ENCODE measurements around the gene SCFD1. TPM values are rescaled to one million over a fixed set of nuclear protein-coding genes. Genes with fewer than 3 reads are reported as not detected.

Gene SCFD1
- total RNA-seq, 2 donors from 2014 or later: 53.9 to 70.7 TPM

- Mint-ChIP-seq H3K4me1 (peaks cover 5% of the 10 kb centered on the region), H3K27ac (no peak overlapping the region), H3K9me3 (peaks cover 3% of the 10 kb centered on the region), H3K36me3 (ENCODE audit: low read depth) (peaks cover 86% of the 10 kb centered on the region), H3K4me3 (no peak overlapping the region), H3K27me3 (no peaks in the 10 kb centered on the region)
- ATAC-seq (replicated peaks): no peak
Observed at GRCh38 chr14:30728471-30728870, 106.4 kb downstream of the SCFD1 start.

GRCh38 chr14:30737916-30738315 lies 115.8 kb downstream of the SCFD1 start:
- no peaks in the 10 kb centered on the region for H3K9me3 Mint-ChIP-seq
- H3K4me3 Mint-ChIP-seq: no peak overlapping the region
- no peaks in the 10 kb centered on the region for H3K27me3 Mint-ChIP-seq
- peak overlapping the region; percentile 8 for H3K27ac Mint-ChIP-seq
- H3K36me3 Mint-ChIP-seq (ENCODE audit: low read depth): peaks cover 44% of the 10 kb centered on the region
- ATAC-seq (replicated peaks): no peak
- no peaks in the 10 kb centered on the region for H3K4me1 Mint-ChIP-seq

- no peaks in the 10 kb centered on the region for H3K9me3 Mint-ChIP-seq
- ATAC-seq (replicated peaks): no peak
- no peaks in the 10 kb centered on the region for H3K4me1 Mint-ChIP-seq
- H3K27me3 Mint-ChIP-seq: peaks cover 4% of the 10 kb centered on the region
- H3K27ac Mint-ChIP-seq: no peak overlapping the region
- no peak overlapping the region for H3K4me3 Mint-ChIP-seq
- peaks cover 33% of the 10 kb centered on the region for H3K36me3 Mint-ChIP-seq (ENCODE audit: low read depth)
Observed at GRCh38 chr14:30738978-30739377, 116.9 kb downstream of the SCFD1 start.

- Mint-ChIP-seq H3K4me3 (no peak overlapping the region), H3K36me3 (ENCODE audit: low read depth) (no peaks in the 10 kb centered on the region), H3K9me3 (no peaks in the 10 kb centered on the region), H3K27ac (no peak overlapping the region), H3K27me3 (peaks cover 8% of the 10 kb centered on the region), H3K4me1 (no peaks in the 10 kb centered on the region)
- no peak for ATAC-seq (replicated peaks)
Observed at GRCh38 chr14:30748343-30748742, 126.2 kb downstream of the SCFD1 start.

- no peak for ATAC-seq (replicated peaks)
- Mint-ChIP-seq H3K9me3 (no peaks in the 10 kb centered on the region), H3K36me3 (ENCODE audit: low read depth) (no peaks in the 10 kb centered on the region)
Observed at GRCh38 chr14:30751646-30752416, 129.7 kb downstream of the SCFD1 start.

GRCh38 chr14:30753452-30753851 lies 131.3 kb downstream of the SCFD1 start:
- Mint-ChIP-seq H3K4me3 (no peak overlapping the region), H3K9me3 (no peaks in the 10 kb centered on the region), H3K36me3 (ENCODE audit: low read depth) (no peaks in the 10 kb centered on the region), H3K27ac (no peak overlapping the region), H3K4me1 (no peaks in the 10 kb centered on the region), H3K27me3 (peaks cover 4% of the 10 kb centered on the region)
- no peak for ATAC-seq (replicated peaks)

More at GRCh38 chr14:30751646-30752416, 129.7 kb downstream of the SCFD1 start:
- Mint-ChIP-seq H3K4me1 (no peaks in the 10 kb centered on the region), H3K4me3 (no peak overlapping the region), H3K27me3 (peaks cover 5% of the 10 kb centered on the region), H3K27ac (no peak overlapping the region)

GRCh38 chr14:30754778-30755177 lies 132.7 kb downstream of the SCFD1 start:
- Mint-ChIP-seq H3K36me3 (ENCODE audit: low read depth) (no peaks in the 10 kb centered on the region), H3K4me1 (no peaks in the 10 kb centered on the region), H3K4me3 (no peak overlapping the region), H3K27me3 (peaks cover 9% of the 10 kb centered on the region), H3K9me3 (no peaks in the 10 kb centered on the region), H3K27ac (no peak overlapping the region)
- no peak for ATAC-seq (replicated peaks)

GRCh38 chr14:30756594-30756993 lies 134.5 kb downstream of the SCFD1 start:
- peaks cover 14% of the 10 kb centered on the region for H3K27me3 Mint-ChIP-seq
- H3K4me1 Mint-ChIP-seq: no peaks in the 10 kb centered on the region
- no peaks in the 10 kb centered on the region for H3K36me3 Mint-ChIP-seq (ENCODE audit: low read depth)
- no peak overlapping the region for H3K27ac Mint-ChIP-seq
- no peak for ATAC-seq (replicated peaks)
- H3K9me3 Mint-ChIP-seq: no peaks in the 10 kb centered on the region
- H3K4me3 Mint-ChIP-seq: no peak overlapping the region

- no peak for ATAC-seq (replicated peaks)
- Mint-ChIP-seq H3K27me3 (peaks cover 14% of the 10 kb centered on the region), H3K27ac (no peak overlapping the region), H3K9me3 (no peaks in the 10 kb centered on the region), H3K4me3 (no peak overlapping the region), H3K4me1 (no peaks in the 10 kb centered on the region), H3K36me3 (ENCODE audit: low read depth) (no peaks in the 10 kb centered on the region)
Observed at GRCh38 chr14:30757082-30757481, 135.0 kb downstream of the SCFD1 start.

- no peak overlapping the region for H3K27ac Mint-ChIP-seq
- H3K4me3 Mint-ChIP-seq: no peak overlapping the region
- no peaks in the 10 kb centered on the region for H3K36me3 Mint-ChIP-seq (ENCODE audit: low read depth)
- H3K9me3 Mint-ChIP-seq: peaks cover 9% of the 10 kb centered on the region
- no peaks in the 10 kb centered on the region for H3K4me1 Mint-ChIP-seq
- ATAC-seq (replicated peaks): no peak
- peaks cover 21% of the 10 kb centered on the region for H3K27me3 Mint-ChIP-seq
Observed at GRCh38 chr14:30759172-30760125, 137.3 kb downstream of the SCFD1 start.

- Mint-ChIP-seq H3K4me1 (no peaks in the 10 kb centered on the region), H3K36me3 (ENCODE audit: low read depth) (no peaks in the 10 kb centered on the region), H3K9me3 (peaks cover 9% of the 10 kb centered on the region), H3K4me3 (no peak overlapping the region), H3K27me3 (peaks cover 20% of the 10 kb centered on the region), H3K27ac (no peak overlapping the region)
- ATAC-seq (replicated peaks): no peak
Observed at GRCh38 chr14:30763891-30764290, 141.8 kb downstream of the SCFD1 start.

GRCh38 chr14:30767624-30768023 lies 145.5 kb downstream of the SCFD1 start:
- no peak for ATAC-seq (replicated peaks)
- no peaks in the 10 kb centered on the region for H3K36me3 Mint-ChIP-seq (ENCODE audit: low read depth)
- H3K4me1 Mint-ChIP-seq: no peaks in the 10 kb centered on the region
- H3K4me3 Mint-ChIP-seq: no peak overlapping the region
- H3K27ac Mint-ChIP-seq: no peak overlapping the region
- peaks cover 30% of the 10 kb centered on the region for H3K27me3 Mint-ChIP-seq
- H3K9me3 Mint-ChIP-seq: peaks cover 9% of the 10 kb centered on the region

GRCh38 chr14:30768791-30769190 lies 146.7 kb downstream of the SCFD1 start:
- Mint-ChIP-seq H3K4me3 (no peak overlapping the region), H3K27ac (no peak overlapping the region), H3K9me3 (peaks cover 5% of the 10 kb centered on the region), H3K4me1 (no peaks in the 10 kb centered on the region), H3K36me3 (ENCODE audit: low read depth) (no peaks in the 10 kb centered on the region), H3K27me3 (peaks cover 28% of the 10 kb centered on the region)
- ATAC-seq (replicated peaks): no peak

GRCh38 chr14:30770376-30770775 lies 148.3 kb downstream of the SCFD1 start:
- Mint-ChIP-seq H3K27me3 (peaks cover 28% of the 10 kb centered on the region), H3K36me3 (ENCODE audit: low read depth) (no peaks in the 10 kb centered on the region), H3K4me3 (no peak overlapping the region), H3K4me1 (no peaks in the 10 kb centered on the region), H3K27ac (no peak overlapping the region), H3K9me3 (no peaks in the 10 kb centered on the region)
- no peak for ATAC-seq (replicated peaks)

GRCh38 chr14:30771595-30771994 lies 149.5 kb downstream of the SCFD1 start:
- no peak for ATAC-seq (replicated peaks)
- no peaks in the 10 kb centered on the region for H3K36me3 Mint-ChIP-seq (ENCODE audit: low read depth)

More at GRCh38 chr14:30771595-30771994, 149.5 kb downstream of the SCFD1 start:
- Mint-ChIP-seq H3K27ac (no peak overlapping the region), H3K4me1 (no peaks in the 10 kb centered on the region), H3K4me3 (no peak overlapping the region), H3K9me3 (no peaks in the 10 kb centered on the region), H3K27me3 (peaks cover 26% of the 10 kb centered on the region)

Measured in activated T-helper 17 cell treated with anti-CD3 and anti-CD28 coated beads, Interleukin-2, amount 50 U/mL, for 72 hours (primary cell).